ENCODE measurements around the gene NAGPA. TPM values are rescaled to one million over a fixed set of nuclear protein-coding genes. Genes with fewer than 3 reads are reported as not detected.
"Not testable (repeated sequence)": the region's sequence is repeated elsewhere in the genome, so short reads cannot be mapped to it uniquely, and the experiment has no call there.

NAGPA gene
- total RNA-seq, 3 donors from 2014 or later = 18.6 to 23.5 (median 21.6) TPM

GRCh38 chr16:5045499-5046115 is 11.9 kb upstream of the NAGPA start:
- DNase-seq = no peak
- peaks cover 7% of the 10 kb centered on the region for H3K27me3 Mint-ChIP-seq (ENCODE audit: low read depth)
- peaks cover 2% of the 10 kb centered on the region for H3K9me3 Mint-ChIP-seq
- no peak for ATAC-seq
- H3K4me3 Mint-ChIP-seq = no peak overlapping the region
- H3K36me3 Mint-ChIP-seq (ENCODE audit: insufficient read depth) = peaks cover 2% of the 10 kb centered on the region
- no peaks in the 10 kb centered on the region for H3K4me1 Mint-ChIP-seq (ENCODE audit: low read depth)

- not testable (repeated sequence) for H3K9me3 Mint-ChIP-seq; H3K36me3 Mint-ChIP-seq (ENCODE audit: insufficient read depth)
Measured at GRCh38 chr16:5044581-5044980, 10.8 kb upstream of the NAGPA start.

GRCh38 chr16:5044011-5044540 is 10.3 kb upstream of the NAGPA start:
- Mint-ChIP-seq H3K4me1 (ENCODE audit: low read depth) (no peaks in the 10 kb centered on the region), H3K27me3 (ENCODE audit: low read depth) (peaks cover 7% of the 10 kb centered on the region), H3K4me3 (no peak overlapping the region), H3K9me3 (no peaks in the 10 kb centered on the region), H3K36me3 (ENCODE audit: insufficient read depth) (peaks cover 2% of the 10 kb centered on the region)
- ATAC-seq = no peak
- no peak for DNase-seq

More at GRCh38 chr16:5044581-5044980, 10.8 kb upstream of the NAGPA start:
- not testable (repeated sequence) for DNase-seq; H3K4me3 Mint-ChIP-seq; H3K27me3 Mint-ChIP-seq (ENCODE audit: low read depth); H3K4me1 Mint-ChIP-seq (ENCODE audit: low read depth); ATAC-seq

GRCh38 chr16:5042574-5043171 is 8.9 kb upstream of the NAGPA start:
- ATAC-seq (no peak), DNase-seq (no peak)
- no peaks in the 10 kb centered on the region for H3K9me3 Mint-ChIP-seq
- H3K4me1 Mint-ChIP-seq (ENCODE audit: low read depth) = no peaks in the 10 kb centered on the region
- peaks cover 2% of the 10 kb centered on the region for H3K36me3 Mint-ChIP-seq (ENCODE audit: insufficient read depth)
- H3K4me3 Mint-ChIP-seq = no peak overlapping the region
- H3K27me3 Mint-ChIP-seq (ENCODE audit: low read depth) = peaks cover 7% of the 10 kb centered on the region

- H3K9me3 Mint-ChIP-seq = no peaks in the 10 kb centered on the region
- DNase-seq (no peak), ATAC-seq (no peak)
- no peak overlapping the region for H3K4me3 Mint-ChIP-seq
- peaks cover 2% of the 10 kb centered on the region for H3K36me3 Mint-ChIP-seq (ENCODE audit: insufficient read depth)
- no peaks in the 10 kb centered on the region for H3K4me1 Mint-ChIP-seq (ENCODE audit: low read depth)
- H3K27me3 Mint-ChIP-seq (ENCODE audit: low read depth) = peaks cover 7% of the 10 kb centered on the region
Measured at GRCh38 chr16:5041600-5042133, 7.9 kb upstream of the NAGPA start.

GRCh38 chr16:5040451-5040850 is 6.7 kb upstream of the NAGPA start:
- peaks cover 6% of the 10 kb centered on the region for H3K27me3 Mint-ChIP-seq (ENCODE audit: low read depth)
- no peak for DNase-seq
- no peak overlapping the region for H3K4me3 Mint-ChIP-seq
- peaks cover 2% of the 10 kb centered on the region for H3K36me3 Mint-ChIP-seq (ENCODE audit: insufficient read depth)
- no peaks in the 10 kb centered on the region for H3K4me1 Mint-ChIP-seq (ENCODE audit: low read depth)
- no peak for ATAC-seq
- no peaks in the 10 kb centered on the region for H3K9me3 Mint-ChIP-seq

- H3K36me3 Mint-ChIP-seq (ENCODE audit: insufficient read depth) = no peaks in the 10 kb centered on the region
- no peak overlapping the region for H3K4me3 Mint-ChIP-seq
- peaks cover 18% of the 10 kb centered on the region for H3K4me1 Mint-ChIP-seq (ENCODE audit: low read depth)
- H3K27me3 Mint-ChIP-seq (ENCODE audit: low read depth) = peaks cover 6% of the 10 kb centered on the region
- ATAC-seq (no peak), DNase-seq (no peak)
- H3K9me3 Mint-ChIP-seq = no peaks in the 10 kb centered on the region
Measured at GRCh38 chr16:5036228-5037156, 2.8 kb upstream of the NAGPA start.

- Mint-ChIP-seq H3K4me3 (no peak overlapping the region), H3K4me1 (ENCODE audit: low read depth) (peaks cover 18% of the 10 kb centered on the region), H3K36me3 (ENCODE audit: insufficient read depth) (no peaks in the 10 kb centered on the region), H3K9me3 (no peaks in the 10 kb centered on the region), H3K27me3 (ENCODE audit: low read depth) (peaks cover 2% of the 10 kb centered on the region)
- ATAC-seq = no peak
- no peak for DNase-seq
Measured at GRCh38 chr16:5035909-5036227, 2.1 kb upstream of the NAGPA start.

GRCh38 chr16:5034167-5034523 is 410 bp upstream of the NAGPA start:
- peaks cover 2% of the 10 kb centered on the region for H3K36me3 Mint-ChIP-seq (ENCODE audit: insufficient read depth)
- peaks cover 18% of the 10 kb centered on the region for H3K4me1 Mint-ChIP-seq (ENCODE audit: low read depth)
- ATAC-seq (no peak), DNase-seq (no peak)
- H3K9me3 Mint-ChIP-seq = no peaks in the 10 kb centered on the region
- peak overlapping the region; percentile 84 for H3K4me3 Mint-ChIP-seq
- H3K27me3 Mint-ChIP-seq (ENCODE audit: low read depth) = no peaks in the 10 kb centered on the region

- H3K27me3 Mint-ChIP-seq (ENCODE audit: low read depth) = no peaks in the 10 kb centered on the region
- H3K36me3 Mint-ChIP-seq (ENCODE audit: insufficient read depth) = peaks cover 2% of the 10 kb centered on the region
- H3K9me3 Mint-ChIP-seq = no peaks in the 10 kb centered on the region
- peaks cover 18% of the 10 kb centered on the region for H3K4me1 Mint-ChIP-seq (ENCODE audit: low read depth)
- DNase-seq (no peak), ATAC-seq (no peak)
- H3K4me3 Mint-ChIP-seq = peak overlapping the region; percentile 84
Measured at GRCh38 chr16:5032748-5033167, 977 bp downstream of the NAGPA start.

- peak overlapping the region; percentile 52 for H3K4me3 Mint-ChIP-seq
- no peaks in the 10 kb centered on the region for H3K9me3 Mint-ChIP-seq
- H3K27me3 Mint-ChIP-seq (ENCODE audit: low read depth) = no peaks in the 10 kb centered on the region
- no peak for ATAC-seq
- DNase-seq = no peak
- H3K36me3 Mint-ChIP-seq (ENCODE audit: insufficient read depth) = peaks cover 4% of the 10 kb centered on the region
- peaks cover 18% of the 10 kb centered on the region for H3K4me1 Mint-ChIP-seq (ENCODE audit: low read depth)
Measured at GRCh38 chr16:5031601-5032000, 2.1 kb downstream of the NAGPA start.

- no peaks in the 10 kb centered on the region for H3K9me3 Mint-ChIP-seq
- DNase-seq (no peak), ATAC-seq (no peak)
- no peak overlapping the region for H3K4me3 Mint-ChIP-seq
- peaks cover 18% of the 10 kb centered on the region for H3K4me1 Mint-ChIP-seq (ENCODE audit: low read depth)
- H3K27me3 Mint-ChIP-seq (ENCODE audit: low read depth) = no peaks in the 10 kb centered on the region
- peaks cover 4% of the 10 kb centered on the region for H3K36me3 Mint-ChIP-seq (ENCODE audit: insufficient read depth)
Measured at GRCh38 chr16:5030251-5030870, 3.4 kb downstream of the NAGPA start.

GRCh38 chr16:5028950-5029475 is 4.7 kb downstream of the NAGPA start:
- no peak for ATAC-seq
- Mint-ChIP-seq H3K9me3 (no peaks in the 10 kb centered on the region), H3K4me1 (ENCODE audit: low read depth) (peaks cover 11% of the 10 kb centered on the region), H3K27me3 (ENCODE audit: low read depth) (no peaks in the 10 kb centered on the region), H3K4me3 (no peak overlapping the region), H3K36me3 (ENCODE audit: insufficient read depth) (peaks cover 4% of the 10 kb centered on the region)
- DNase-seq = no peak
